SW 1271 (cell line): ENCODE data around the gene P4HA2.

Experiments used
- DNase-seq, 2 experiments: peaks; one replicate each; lab custom pipeline; 2025; lab: John Stamatoyannopoulos, UW

Gene P4HA2

DNA sequence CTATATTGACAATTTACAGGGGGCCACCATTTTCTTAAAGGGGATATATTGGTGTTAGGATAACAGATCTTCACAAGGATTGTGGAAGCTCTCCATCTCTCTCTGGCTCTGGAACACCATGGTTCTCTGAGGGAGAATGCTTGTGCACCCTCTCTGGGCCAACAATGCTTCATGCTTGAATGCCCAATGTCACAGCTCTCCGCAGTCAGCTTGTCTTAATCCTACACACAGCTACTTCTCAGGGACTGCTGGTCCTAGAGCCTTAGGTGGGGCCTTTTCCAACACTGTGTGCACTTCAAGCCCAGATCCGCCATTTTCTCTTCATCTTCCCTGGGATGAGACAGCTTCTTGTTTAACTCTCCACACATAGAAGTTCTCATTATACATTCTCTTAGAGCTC lies 22.9 kb upstream of the P4HA2 start:
- no peak for DNase-seq

DNA sequence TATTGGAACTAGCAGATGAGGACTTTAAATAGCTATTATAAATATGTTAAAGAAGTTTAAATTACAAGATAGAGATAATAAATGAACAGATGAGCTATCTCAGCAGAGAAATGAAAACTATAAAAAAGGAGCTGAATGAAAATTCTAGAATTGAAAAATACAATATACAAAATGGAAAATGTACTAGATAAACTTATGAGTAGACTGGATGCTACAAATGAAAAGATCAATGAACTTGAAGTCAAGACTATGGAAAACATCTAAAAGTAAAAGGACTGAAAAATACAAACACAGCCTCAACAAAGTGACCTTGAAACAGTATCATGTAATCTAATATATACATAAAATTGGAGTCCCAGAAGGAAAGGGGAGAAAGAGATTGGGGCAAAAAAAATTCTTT lies 19.2 kb upstream of the P4HA2 start:
- DNase-seq = no peak

DNA sequence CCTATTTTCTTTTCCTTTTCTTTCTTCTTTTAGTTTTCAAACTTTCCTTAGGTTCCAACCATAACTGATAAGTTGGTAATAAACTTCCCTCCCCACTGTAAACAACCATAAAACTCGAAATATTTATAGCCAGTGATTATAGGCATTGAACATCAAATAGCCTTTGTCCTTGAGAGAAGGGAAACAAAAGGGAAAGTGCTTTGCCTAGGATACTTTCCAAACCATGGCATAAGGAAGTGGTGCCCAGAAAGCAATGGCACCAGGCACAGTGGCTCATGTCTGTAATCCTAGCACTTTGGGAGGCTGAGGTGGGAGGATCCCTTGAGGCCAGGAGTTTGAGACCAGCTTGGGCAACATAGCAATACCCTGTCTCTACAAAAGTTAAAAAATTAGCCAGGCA lies 17.9 kb upstream of the P4HA2 start:
- DNase-seq = no peak

DNA sequence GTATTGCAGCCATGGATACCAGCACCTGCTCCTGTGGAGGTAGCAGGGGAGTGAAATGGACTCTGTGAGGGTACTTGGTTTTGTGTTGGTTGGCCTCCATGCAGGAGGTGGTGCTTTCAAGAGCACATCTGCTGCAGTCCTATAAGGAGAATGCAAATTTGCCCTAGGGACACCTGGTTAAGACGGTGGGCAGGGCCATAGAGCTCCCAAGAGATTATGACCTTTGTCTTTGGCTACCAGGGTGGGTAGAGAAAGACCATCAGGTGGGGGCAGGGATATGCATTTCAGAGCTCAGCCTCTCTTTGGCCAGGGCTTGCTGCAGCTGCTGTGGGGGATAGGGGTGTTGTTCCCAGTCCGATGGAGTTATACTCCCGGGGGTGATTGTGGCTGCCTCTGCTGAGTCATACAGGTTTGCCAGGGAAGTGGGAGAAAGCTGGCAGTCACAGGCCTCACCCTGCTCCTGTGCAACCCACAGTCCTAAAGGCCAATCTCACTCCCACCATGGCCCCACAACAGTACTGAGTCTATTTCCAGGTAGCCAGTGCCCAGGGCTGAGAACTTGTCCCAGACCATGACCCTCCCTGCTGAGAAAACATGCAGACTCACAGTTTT lies 15.8 kb upstream of the P4HA2 start:
- DNase-seq = no peak

DNA sequence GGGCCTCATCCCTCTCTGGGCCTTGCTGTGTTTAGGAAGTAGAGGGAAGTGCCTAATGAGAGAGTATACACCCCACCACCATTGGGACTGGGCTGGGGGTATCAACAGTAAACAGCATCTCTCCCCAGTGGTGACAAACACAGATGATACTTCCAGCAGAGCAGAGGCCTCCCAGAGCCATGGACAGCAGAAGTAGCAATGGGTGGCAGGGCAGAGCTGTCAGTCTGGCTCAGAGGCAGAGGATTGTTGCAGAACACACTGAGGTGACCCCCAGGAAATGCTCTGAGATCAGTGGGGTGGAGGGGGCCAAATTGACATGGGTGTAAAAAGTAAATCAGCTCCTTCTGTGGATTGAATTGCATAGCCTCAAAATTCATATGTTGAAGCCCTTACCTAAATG lies 12.1 kb upstream of the P4HA2 start:
- no peak for DNase-seq

DNA sequence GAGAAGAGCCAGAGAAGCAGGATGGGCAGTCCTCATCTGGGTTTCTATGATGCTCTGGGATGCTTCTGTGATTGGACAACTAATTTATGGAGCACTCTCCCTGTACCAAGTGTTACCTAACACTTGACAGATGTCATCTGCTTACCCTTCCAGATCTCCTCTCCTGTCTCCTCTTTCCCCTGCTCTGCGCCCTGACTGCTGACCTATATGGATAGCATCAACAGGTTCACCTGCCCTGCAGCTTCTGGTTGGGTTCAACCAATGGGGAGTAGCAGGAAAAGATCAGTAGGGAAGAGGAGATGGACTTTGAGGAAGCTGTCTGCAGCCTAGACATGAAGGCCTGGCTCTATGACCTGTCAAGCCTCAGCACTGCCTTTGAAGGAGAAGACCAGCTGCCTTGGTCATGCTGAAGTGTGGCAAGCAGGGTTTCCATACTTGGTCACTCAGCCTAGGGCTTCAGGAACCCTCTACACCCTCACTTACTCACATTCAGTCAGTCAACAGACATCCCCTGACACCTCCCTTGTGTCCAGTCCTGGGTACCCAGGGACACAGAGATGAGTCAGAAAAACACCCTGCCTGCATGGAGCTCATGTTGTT lies 11.3 kb upstream of the P4HA2 start:
- no peak for DNase-seq

DNA sequence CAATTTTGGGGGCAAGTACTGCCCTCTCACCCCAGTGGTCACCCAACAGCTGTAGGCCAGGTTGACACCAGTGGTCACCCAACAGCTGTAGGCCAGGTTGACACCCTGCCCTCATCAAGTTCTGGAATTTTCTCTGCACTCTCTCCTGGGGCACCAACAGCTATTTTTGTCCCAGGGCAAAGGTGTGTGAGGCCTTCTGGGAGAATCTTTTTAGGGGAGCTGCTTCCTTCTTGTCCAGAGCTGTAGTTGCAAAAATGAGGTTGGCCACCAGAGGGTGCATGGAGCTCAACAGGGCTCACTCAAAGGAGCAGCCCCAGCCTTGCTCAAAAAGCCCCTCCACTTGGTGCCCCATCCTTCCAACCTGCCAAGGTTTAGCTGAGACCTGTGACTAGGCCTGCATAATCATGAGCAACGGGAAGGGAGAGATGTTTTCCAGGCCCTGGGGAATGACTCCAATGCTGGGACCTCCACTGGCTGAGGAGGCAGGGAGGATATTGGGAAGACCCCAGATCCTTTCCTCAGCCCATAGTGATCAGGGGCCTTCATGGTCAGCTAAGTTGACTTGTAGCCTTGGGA lies 10.6 kb upstream of the P4HA2 start:
- peak in 1 of 2 experiments; percentile 54 for DNase-seq

DNA sequence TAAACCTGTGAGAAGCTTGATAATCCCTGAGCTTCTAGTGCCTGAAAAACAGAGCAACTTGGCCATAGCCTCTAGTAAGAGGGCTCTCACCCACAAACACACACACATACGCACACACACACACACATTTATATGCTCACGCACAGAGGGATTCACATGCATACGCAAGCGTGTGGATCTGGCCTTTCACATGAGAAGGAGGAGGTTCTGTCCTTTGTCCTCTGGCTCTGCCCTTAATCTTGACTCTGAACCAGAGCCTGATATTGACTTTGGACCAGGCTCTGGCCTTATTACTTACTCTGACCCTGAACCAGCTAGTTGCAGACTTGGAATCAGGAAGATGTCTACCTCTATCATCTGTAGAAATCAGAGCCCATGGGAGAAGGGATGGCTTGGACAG lies 10.0 kb upstream of the P4HA2 start:
- DNase-seq = no peak

DNA sequence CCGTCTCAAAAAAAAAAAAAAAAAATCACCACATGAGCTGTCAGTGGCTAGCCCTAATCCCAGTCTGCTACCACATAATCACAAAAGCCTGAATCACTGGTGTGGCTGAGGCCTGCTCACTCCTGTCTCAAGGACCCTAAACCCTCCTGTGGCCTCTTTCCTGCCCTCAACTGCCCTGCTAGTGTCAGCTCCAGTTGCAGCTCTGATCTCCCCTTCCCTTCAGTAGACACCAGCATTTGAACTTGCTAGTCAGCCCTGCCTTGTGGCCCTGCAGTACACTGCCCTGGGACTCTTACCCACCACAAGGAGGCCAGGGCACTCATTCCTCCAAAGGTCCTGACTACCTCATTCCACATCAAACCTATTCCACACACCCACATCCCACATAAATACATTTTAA lies 9.5 kb upstream of the P4HA2 start:
- no peak for DNase-seq

DNA sequence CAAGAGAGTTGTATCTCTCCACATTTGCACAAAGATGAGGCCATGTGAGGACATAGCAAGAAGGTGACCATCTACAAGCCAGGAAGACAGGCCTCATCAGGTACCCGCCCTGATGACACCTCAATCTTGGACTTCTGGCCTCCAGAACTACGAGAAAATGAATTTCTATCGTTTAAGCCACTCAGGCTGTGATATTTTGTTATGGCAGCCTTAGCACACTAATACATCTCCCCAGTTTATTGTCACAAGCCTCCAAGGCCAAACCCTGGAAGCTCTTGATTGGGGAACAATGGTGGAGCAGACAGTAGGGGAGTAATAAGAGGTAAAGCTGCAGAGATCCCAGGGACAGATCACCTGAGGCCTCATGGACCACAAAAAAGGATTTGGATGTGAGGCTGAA lies 7.7 kb upstream of the P4HA2 start:
- no peak for DNase-seq

DNA sequence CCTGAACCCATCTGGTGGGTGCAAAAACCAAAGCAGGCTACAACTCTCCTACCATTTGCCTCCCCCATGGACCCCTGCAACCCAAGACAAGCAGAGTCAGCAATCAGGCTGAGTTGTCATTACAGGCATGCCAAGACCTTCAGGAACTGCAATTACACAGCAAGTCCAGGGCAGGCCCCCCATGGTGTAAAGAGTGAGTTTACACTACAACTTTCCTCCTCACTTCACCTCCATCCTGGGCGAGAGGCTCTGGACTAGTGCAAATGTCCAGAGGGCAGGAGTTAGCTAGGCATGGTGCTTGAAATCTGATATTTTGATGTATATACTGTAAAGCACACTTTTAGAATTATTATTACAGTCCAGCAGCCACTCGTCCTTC lies 7.0 kb upstream of the P4HA2 start:
- DNase-seq = no peak

DNA sequence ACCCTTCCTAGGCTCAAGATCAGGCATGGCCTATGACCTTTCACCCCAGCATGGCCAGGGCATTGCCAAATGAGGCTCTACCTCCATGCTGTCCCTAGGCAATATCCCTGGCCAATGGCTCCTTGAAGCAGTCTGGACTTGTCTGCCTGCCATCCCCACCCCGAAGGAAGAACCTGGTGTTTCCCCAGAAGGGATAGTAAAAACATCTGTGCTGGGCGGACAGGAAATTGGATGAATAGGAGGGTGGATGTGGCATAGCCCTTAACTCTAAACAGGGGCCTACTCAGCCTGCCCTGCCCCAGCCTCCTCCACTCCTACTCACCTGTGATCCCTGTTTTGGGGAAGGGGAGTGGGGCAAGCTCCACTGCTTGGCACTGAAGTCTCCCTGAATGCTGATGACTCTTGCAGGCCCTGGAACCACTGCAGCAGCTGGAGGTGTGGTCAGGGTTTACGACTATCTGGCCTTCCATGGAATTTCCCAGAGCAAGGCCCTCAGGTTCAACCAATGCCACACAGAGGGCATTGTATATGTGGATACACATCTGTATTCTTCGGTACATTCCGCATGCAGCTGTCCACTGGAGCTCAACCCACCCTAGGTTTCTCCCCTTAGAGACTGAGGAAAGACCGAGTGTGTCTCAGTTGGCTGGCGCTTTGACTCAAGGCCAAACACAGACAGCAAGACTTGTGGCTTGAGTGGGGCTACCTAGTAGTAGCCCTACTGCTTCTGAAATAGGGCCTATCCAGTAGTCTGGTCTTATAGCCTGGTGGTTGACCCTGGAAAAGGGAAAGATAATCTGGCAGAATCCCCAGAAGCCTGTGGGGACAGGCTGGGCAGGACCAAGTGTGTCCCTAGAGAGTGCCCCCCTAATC lies 6.4 kb upstream of the P4HA2 start:
- no peak for DNase-seq

DNA sequence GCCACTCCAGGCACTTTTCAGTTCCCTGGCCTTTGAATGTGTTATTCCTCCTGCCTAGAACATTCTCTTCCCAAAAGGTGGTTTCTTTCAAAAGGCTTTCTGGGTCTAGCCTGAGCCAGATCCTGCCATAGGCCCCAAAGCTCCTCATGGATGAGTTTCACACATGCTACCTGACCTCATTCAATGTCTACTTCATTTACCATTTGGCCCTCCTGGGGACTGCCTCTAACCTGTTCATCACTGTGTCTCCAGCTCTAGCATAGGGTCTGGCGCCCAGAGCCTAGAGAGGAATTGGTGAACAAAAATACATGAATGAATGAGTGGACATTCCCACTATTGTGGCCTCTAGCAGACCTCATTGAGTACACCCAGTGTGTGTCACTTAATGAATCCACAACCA lies 5.4 kb upstream of the P4HA2 start:
- no peak for DNase-seq

DNA sequence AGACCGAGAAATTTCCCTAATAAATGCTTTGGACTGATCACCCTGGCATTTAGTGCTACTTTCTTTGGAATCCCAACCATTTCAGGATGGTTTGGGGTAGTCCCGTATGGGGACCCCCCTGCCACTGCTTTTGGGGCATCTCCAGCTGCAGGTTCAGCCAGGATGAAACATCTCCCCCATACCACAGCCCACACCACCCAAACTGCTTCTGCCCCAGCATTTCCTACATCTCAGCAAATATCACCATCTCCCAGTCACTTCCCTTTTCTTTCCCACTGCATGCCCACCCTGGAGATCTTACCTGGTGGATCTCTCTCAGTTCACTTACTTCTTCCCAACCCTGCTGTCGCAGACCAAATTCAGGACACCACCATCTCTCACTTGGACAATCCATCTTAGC lies 4.8 kb upstream of the P4HA2 start:
- DNase-seq = no peak

DNA sequence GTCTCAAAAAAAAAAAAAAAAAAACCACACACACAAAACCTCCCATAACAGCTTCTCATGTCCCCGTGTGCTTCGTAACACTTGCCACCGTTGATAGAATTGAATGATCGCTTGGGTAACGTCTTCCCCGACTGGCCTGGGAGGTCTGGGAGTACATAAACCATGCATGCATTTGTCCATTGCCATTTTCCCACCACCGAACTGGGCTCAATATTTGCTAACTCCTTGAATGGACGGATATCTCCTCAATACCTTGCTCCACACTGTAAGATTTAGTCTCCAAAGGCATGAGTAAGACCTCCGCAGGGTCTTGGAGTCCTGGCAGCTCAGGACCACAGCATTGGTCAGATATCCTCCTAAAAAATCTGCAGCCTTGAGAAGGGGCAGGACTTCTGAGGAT lies 3.2 kb upstream of the P4HA2 start:
- DNase-seq = no peak

DNA sequence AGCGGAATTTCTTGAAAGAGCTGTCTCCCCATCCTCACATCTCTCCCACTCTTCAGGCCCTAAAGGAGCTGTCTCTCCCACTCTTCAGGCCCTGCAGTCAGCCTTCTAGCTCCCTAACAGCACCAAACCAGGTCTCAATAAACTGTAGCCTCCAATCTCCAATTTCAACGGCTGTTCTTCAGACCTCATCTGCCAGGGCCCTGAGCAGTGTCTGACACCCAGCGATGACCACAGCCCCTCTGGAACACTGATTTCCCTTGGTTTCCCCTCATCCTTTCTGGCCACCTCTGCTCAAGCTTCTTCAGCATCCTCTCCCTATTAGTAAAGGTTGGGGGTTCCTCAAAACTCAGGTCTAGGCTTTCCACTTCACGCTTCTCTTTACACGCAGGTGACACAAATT lies 1.6 kb upstream of the P4HA2 start:
- DNase-seq = no peak

DNA sequence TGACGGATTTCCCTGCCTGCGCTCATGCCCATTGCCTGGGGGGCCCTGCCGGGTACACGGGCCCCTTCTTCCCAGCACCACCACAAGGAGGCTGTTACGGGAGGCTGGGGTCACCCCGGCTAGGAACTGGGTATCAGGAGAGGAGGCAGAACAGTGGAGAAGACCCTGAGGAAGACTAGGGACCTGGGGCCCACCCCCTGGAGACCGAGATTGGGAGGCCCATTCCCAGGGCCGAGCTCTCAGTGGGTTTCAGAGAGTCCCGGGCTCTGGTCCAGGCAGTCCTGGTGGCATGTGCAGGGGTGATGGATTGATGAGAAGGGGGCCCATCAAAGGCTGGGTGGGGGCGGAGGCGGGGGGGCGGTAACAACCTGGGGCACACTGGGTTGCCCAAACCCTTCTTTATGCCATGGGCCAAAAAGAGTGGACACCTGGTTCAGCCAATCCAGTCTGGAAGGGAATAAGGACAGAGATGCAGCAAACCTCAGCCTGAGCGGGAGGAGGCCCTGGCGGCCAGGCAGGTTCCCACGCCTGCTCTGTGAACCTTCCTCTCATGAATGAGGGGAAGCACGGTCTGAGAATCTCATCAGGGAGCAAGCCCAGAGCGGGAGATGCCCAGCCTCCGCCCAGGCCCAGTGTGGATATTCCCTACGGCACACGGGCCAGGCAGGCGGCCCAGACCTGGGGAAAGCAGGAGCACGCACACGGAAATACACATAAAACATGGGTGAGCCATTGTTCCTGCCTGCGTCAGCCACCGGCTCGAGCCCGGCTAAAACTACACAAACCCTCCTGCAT lies 785 bp upstream of the P4HA2 start:
- DNase-seq = no peak

DNA sequence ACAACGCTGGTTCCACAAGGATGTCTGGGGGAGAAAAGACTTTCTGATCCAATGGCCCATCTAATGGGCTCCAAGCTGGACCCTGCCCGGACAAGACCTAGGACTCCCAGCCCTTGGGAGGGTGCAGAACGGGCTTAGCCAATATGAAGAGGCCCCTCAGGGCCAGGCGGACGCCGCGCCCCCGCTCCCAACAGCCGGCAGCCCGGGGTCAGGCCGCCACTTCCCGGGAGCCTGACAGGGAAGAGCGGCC lies 493 bp downstream of the P4HA2 start:
- no peak for DNase-seq

DNA sequence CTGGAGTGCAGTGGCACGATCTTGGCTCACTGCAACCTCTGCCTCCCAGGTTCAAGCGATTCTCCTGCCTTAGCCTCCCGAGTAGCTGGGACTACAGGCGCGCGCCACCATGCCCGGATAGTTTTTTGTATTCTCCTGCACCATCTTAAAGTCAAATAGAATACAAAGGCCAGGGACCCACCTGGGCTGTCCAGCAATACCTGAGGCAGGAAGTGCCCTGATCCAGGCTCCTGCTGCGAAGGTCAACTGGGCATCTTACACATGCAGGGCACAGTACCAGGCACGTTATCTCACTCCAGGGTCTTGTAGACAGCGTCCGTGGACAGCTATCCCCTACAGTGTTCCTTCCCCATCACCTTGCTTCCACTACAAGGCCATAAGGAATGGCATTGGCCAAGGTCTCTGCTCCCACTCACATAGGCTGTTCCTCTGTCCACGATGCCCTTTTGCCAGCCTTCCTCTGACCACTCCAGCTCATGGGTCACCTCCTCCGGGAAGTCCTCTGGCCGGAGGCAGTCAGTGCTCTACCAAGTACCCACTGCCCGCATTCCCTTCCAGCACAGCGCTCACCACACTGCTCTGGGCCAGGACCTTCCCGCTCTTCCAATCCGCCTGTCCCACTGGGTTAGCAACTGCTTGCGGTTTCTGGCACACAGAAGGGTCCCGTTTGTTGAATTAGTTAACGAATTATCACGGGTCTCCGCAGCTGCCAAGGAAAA lies 978 bp downstream of the P4HA2 start:
- no peak for DNase-seq

DNA sequence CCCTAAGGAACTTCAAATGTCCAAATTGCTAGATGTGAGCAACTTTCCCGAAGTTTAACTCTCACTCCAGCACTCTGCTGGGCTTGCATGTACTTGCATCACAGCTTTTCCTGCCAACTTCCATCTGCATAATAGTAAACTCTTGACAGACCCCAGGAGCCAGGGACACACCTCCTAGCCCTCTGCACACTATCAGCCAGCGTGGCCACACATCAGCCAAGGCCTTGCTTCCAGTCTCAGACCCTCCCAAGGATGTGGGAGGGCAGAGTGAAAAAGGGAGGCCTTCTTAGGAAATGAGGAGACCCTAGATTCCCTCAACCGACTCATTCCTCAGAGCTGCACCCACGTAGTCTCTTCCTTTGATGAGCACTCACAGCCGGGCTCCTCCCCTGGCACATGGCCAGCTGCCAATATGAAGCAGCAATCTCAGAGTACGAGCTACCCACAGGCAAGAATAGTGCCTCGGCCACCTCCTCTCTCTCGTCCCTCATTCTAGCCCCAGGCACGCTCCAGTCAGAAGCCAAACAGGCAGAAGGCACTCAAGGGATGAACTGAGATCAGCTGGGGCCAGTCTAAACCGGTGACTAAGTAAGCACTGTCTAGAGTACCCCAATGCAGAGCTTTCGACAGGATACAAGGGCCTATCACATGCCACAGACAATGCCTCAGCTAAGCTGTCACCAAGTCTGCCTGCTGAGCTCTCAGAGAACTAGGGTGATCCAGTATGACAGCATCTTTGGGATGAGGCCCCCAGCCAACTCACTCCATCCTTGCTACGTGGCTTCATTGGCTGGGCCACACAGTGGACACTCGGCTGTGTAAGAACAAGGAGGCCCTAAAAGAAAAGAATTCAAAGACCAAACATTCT lies 2.3 kb downstream of the P4HA2 start:
- DNase-seq = no peak

DNA sequence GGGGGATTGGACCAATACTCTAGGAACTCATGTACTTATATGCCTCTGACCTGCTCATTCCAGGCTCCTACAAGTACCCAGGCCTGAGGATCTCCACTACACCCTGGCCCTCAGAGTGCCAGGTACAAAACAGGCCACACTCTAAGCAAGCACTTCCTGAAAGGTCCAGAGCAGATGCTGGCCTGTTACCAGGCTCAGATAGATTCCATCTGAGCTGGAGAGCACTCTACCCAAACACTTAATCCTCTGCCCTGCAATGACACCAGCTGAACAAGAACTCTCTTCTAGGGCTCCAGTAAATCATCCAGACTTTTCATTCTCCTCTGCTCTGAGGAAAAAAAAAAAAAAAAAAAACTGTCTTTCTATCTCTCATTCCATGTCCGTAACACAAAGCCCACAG lies 2.9 kb downstream of the P4HA2 start:
- DNase-seq = no peak
